Caki2 (cell line): ENCODE measurements around the gene PTPRN2. TPM values are rescaled to one million over a fixed set of nuclear protein-coding genes. Genes with fewer than 3 reads are reported as not detected.
"Not testable (repeated sequence)": the region's sequence is repeated elsewhere in the genome, so short reads cannot be mapped to it uniquely, and the experiment has no call there.

Experiments used
- DNase-seq: peaks from one replicate; pipeline ENCODE4 v3.0.0-alpha.2; 2015; ENCODE audit warnings: low read depth
- in situ Hi-C: cut with HindIII; loops from 2 replicates; pipeline ENCODE4 v1.10.0; 2016; ENCODE audit warnings: low sequenced_read_pairs, low pct_unique_long_range_greater_than_20kb, mixed read lengths
- total RNA-seq: library from RNA; depleted of rRNA; stranded (reverse); fragments of >200 nt; shearing (Covaris generic); gene quantifications from 2 replicates; pipeline ENCODE4 v1.2.3, GENCODE V29; 2014; ENCODE audit warnings: low replicate concordance

Gene PTPRN2
- total RNA-seq, 1 experiment from 2014 or later: 0.88 TPM

DNA sequence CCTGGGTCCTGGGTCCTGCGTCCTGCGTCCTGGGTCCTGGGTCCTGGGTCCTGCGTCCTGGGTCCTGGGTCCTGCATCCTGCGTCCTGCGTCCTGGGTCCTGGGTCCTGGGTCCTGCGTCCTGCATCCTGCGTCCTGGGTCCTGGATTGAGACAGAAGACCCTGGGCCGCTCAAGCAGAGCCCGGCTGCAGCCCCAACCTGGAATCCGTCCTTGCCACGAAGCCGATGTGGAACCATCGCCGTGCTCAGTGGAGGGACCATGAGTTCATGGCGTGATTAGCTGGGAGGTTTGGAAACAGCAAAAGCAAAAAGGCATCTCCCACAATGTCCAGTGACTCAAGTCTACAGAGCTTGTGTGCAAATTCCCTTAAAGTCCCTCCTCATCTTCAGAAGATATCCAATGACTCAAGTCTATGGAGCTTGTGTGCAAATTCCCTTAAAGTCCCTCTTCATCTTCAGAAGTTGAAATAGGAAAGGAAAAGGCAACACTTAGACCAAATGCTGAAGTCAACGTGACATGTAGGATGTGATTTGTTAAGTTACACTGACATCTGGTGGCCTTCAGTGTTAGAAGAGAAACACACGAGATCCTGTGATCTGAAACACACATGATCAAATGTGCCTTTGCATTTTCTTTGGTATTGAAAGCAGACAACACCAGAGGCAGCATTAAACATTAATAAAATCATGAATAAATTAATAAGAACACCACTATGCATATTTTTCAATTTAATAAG lies 179.9 kb downstream of the PTPRN2 start:
- in situ Hi-C loops: no loop called here
- peak; percentile 22 for DNase-seq

GRCh38 chr7:158406801-158407200 lies 180.8 kb downstream of the PTPRN2 start:
- no peak for DNase-seq
- in situ Hi-C loops: no loop called here

GRCh38 chr7:158406364-158406763 lies 181.3 kb downstream of the PTPRN2 start:
- in situ Hi-C loops: no loop called here
- DNase-seq: no peak

GRCh38 chr7:158405771-158406170 lies 181.9 kb downstream of the PTPRN2 start:
- in situ Hi-C loops: not testable (repeated sequence)

GRCh38 chr7:158405324-158405723 lies 182.3 kb downstream of the PTPRN2 start:
- no peak for DNase-seq
- in situ Hi-C loops: no loop called here

More at GRCh38 chr7:158405771-158406170, 181.9 kb downstream of the PTPRN2 start:
- DNase-seq: not testable (repeated sequence)

GRCh38 chr7:158404031-158404761 lies 183.4 kb downstream of the PTPRN2 start:
- in situ Hi-C loops: no loop called here
- DNase-seq: no peak

GRCh38 chr7:158403013-158403821 lies 184.4 kb downstream of the PTPRN2 start:
- in situ Hi-C loops: no loop called here
- no peak for DNase-seq

DNA sequence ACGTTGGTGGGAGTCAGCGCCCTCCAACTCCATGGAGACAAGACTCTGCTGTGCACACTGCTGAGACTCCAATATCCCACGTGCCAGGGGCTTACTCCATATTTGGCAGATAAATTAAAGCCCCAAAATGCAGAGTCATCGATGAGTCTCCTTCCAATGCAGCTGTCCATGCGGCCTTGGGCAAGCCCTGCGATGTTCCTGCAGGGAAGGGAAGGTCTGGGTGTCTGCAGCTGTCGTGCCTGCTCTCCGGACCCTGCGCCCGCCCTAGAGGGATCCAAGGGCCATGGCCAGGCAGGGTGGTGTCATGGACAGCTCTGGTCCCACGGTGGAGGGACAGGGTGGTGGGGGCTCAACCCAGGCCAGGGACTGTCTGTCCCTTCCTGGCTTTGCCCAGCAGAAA lies 185.2 kb downstream of the PTPRN2 start:
- in situ Hi-C loops: no loop called here
- no peak for DNase-seq

- in situ Hi-C loops: no loop called here
- DNase-seq: no peak
Observed at GRCh38 chr7:158401826-158402225, 185.8 kb downstream of the PTPRN2 start.

DNA sequence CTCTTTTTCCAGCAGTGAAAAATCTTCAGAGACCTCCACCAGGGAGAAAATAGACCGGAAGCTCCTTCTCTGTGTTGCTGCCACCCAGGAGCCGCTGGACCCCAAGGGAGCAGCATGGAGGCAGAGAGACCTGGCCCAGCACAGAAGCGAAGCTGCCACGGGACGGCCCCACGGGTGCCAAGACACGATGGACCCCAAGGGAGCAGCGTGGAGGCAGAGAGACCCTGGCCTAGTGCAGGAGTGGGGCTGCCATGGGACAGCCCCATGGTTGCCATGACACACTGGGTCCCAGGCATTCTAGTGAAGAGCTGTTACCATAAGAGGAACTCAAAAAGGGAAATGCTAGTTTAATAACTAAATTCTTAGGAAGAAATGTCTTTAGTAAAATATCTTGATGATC lies 186.3 kb downstream of the PTPRN2 start:
- no peak for DNase-seq
- in situ Hi-C loops: no loop called here

DNA sequence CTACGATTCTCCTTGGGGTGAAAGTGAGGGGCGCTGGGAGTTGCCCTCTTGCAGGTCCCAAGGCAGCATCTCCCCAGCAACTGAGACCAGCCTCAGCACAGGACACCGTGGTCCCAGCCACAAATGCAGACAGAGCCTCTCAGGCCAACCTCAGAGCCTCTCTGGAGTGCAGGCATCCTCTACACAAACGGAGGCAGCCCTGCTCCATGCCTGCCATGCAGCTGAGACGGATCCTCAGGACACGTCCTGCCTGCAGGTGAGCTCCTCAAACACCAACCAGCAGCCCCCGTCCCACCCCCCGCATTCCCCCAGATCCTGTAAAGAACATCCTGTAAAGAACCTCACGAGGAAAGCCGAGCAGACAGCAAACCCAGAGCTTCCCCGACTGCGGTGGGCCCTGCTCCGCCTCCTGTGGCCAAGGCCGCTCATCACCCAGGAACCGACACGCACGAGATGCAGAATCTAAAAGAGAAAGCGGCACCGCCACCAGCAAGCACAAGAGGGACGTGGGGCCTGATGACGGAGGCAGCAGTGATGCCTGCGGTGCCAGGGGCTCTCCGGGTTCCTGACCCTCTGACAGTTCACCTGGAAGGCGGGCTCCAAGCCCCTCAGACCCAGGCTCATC lies 186.9 kb downstream of the PTPRN2 start:
- in situ Hi-C loops: no loop called here
- DNase-seq: no peak

GRCh38 chr7:158399762-158400161 lies 187.9 kb downstream of the PTPRN2 start:
- in situ Hi-C loops: no loop called here
- DNase-seq: no peak

GRCh38 chr7:158398750-158399149 lies 188.9 kb downstream of the PTPRN2 start:
- in situ Hi-C loops: no loop called here
- no peak for DNase-seq

DNA sequence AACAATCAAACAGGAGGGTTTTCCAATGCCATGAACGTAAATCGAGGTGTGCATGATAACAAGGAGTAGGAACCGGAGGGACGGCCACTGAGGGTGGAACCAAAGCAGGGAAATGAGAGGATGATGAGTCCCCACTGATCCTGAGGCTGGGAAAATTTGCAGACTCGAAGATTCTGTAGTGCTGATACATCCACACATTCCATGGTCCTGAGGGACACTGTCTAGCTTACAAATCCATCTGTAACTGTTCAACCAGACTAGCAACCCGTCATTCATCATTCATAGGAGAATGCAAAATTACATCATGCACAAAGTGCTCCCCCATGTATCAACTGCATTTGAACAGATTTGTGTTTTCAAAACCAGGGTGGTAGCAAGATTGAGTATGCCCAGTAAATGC lies 189.7 kb downstream of the PTPRN2 start:
- in situ Hi-C loops: no loop called here
- DNase-seq: no peak

DNA sequence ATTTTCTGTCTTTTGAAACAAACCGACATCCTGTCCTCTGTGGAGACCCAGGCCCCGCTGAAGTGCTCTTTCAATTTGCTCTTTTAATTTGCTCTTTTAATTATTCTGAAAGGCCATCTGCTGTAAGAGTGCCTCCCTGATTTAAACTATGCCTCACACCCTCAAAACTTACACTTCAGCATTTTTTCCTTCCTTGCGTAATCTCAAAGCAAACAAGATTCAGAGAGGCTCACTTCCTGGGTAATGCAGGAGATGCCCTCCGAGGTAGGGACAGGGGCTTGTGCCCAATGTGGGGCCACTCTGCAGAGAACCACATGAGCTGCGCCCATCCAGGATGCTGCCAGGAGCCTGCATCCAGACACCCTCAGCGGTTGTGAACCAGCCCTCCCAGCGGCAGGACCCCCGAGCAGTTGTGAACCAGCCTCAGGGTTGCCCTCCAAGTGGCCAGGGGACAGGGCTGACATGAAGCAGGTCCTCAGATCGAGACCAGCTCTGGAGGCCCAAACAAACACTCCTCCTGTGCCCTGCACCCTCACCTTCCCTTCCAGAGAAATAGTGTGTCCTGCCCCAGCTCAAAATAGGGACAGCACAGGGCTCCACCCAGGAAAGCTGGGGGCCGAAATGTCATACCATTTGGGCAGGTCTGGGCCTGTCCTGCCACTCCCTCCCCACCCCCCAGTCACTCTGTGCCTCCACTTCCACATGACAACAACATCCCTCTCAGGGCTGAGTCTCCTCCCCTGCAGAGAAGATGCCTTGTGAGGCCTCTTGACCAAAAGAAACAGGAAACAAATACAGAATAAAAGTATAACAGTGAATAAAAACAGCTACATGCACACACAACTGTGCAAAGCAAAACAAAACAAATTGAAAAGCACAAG lies 190.4 kb downstream of the PTPRN2 start:
- DNase-seq: no peak
- in situ Hi-C loops: no loop called here

GRCh38 chr7:158396301-158396905 lies 191.2 kb downstream of the PTPRN2 start:
- no peak for DNase-seq

GRCh38 chr7:158395780-158396278 lies 191.8 kb downstream of the PTPRN2 start:
- DNase-seq: peak; percentile 6
- in situ Hi-C loops: no loop called here

More at GRCh38 chr7:158396301-158396905, 191.2 kb downstream of the PTPRN2 start:
- in situ Hi-C loops: no loop called here
